ENCODE measurements around the gene RAB29.
"Not testable (repeated sequence)": the region's sequence is repeated elsewhere in the genome, so short reads cannot be mapped to it uniquely, and the experiment has no call there.

Gene RAB29

GRCh38 chr1:205775015-205775716 lies at the start of gene RAB29:
Gene RAB29 (minus strand): TSS chr1:205775482. CDS start chr1:205774956, 526 bp downstream.
- peak; percentile 74 to 89 for DNase-seq

- DNase-seq = no peak
Measured at GRCh38 chr1:205824180-205824579, 48.9 kb upstream of the RAB29 start.

DNA sequence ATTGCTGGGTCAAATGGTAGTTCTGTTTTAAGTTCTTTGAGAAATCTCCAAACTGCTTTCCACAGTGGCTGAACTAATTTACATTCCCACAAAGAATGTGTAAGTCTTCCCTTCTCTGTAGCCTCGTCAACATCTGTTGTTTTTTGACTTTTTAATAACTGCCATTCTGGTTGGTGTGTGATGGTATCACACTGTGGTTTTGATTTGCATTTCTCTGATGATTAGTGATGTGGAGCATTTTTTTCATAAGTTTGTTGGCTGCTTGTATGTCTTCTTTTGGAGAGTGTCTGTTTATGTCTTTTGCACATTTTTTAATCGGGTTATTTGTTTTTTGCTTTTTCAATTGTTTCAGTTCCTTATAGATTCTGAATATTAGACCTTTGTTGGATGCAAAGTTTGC lies 48.0 kb upstream of the RAB29 start:
- DNase-seq = not testable (repeated sequence)

DNA sequence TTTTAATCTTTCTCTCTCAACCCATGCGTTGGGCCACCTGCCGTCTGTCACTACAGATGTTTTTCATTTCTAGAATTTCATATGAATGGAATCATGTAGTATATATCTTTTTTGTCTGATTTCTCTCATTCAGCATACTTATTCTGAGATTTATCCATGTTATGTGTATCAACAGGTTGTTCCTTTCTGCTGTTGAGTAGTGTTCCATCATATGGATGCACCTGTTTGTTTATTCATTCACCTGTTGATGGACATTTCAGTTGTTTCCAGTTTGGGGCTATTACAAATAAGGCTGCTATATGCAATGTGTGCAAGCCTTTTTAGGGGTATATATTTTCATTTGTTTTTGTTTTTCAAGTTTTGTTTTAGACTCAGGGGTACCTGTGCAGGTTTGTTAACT lies 47.1 kb upstream of the RAB29 start:
- no peak for DNase-seq

GRCh38 chr1:205817988-205818387 lies 42.7 kb upstream of the RAB29 start:
- no peak for DNase-seq

DNA sequence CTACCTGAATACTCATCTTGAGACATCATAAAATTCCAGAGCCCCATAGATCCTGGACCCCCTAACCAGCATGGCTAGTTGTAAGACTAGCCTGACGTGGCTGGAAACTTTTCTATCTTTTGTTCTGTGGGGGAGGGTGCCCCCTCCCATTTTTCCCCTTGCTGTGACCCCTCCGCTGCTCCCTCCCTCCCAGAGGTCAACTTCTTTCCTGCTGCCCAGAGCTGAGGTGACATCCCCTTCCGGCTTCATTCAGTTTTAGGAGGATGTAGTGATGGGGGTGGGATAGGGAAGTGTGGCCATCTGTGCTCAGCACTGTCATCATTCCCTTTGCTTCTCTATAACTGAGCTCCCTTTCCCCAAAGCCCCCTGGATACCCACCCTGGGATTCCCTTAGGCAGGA lies 42.1 kb upstream of the RAB29 start:
- no peak for DNase-seq

DNA sequence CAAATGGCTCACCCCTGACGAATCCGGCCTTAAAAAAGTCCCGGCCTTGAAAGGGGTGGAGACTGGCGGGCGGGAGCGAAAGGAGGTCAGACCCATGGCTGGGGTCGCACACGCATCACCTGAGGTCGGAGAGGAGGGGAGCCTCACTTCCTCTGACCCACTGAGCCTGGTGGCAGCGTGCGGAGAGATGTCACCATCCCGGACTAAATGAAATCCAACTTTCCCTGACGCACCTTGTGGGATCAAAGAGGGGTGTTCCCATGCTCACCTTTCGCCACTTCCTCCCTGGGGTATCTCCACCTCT lies 38.4 kb upstream of the RAB29 start:
- no peak for DNase-seq

DNA sequence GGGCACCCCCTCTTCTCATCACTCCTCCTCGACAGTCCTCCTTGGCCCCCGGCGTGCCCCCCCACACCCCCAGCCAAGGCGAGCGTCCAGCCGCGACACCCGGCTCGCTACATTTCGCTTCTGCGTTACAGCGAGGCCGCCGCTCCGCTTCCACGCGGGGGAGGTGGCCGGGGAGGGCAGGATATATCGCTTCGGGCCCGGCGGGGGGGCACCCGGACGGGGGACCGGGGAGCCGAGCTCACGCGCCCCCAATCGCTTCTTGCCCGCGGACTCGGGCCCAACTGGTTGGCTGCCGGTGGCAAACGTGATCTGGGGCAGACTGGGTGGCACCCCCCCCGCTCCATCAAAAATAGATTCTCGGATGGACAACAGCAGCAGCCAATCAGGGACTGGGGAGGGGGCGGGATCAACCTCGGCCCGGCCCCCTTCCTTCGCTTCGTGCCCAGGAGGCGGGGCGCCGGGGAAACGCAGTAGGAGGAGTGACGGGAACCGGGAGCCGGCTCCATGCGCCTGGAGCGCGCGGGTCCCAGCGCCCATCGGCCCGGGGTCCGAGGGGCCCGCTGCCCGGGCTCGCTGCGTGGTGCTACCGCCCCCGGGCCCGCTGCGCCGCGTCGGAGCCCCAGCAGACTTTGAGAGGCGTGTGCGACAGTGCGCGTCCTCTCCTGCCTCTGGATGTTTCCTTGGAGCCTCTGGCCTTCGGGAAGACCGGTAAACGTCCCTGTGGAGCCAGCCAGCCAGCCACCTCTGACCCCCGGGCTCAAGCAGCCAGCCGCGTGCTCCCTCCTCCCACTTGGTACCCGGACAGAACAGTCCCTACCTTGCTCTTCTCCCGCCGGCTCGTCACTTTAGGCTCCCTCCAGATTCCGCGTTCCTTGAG lies 37.8 kb upstream of the RAB29 start, which contains the start of gene SLC41A1:
Gene SLC41A1, minus strand, starts transcription at position 321 of the 877 bp plus-strand sequence. CDS start 2,757 bp downstream, outside the sequence.
- peak; percentile 70 to 95 for DNase-seq

DNA sequence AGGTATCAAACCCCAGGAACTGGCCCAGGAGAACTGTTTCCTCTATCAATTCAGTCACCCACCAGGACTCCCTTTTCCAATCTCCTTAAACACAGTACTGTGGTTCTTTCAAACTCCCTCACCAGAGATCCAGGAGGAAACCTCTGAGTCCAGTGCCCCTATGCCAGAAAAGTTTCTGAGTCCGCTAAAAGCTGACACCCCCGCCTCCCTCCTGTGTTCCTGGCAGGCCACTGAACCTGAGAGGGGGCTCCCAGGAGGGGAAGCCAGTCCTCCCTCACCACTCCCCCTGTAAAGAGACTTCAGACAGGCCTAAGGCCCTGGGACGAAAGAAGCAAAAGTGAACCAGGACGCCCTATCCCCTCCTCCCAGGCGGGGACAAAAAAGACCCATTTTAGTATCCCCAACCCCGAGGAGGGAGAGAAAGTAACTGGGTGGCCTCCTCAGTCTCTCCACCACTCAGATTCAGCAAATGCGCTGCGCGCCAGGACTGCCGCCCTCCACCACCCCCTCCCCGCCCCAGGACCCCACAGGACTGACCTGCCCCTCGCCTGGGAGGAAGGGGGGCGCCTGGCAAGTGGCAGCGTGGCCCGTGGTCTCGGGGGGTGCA lies 37.1 kb upstream of the RAB29 start:
- DNase-seq = no peak

GRCh38 chr1:205811660-205812059 lies 36.4 kb upstream of the RAB29 start:
- no peak for DNase-seq

DNA sequence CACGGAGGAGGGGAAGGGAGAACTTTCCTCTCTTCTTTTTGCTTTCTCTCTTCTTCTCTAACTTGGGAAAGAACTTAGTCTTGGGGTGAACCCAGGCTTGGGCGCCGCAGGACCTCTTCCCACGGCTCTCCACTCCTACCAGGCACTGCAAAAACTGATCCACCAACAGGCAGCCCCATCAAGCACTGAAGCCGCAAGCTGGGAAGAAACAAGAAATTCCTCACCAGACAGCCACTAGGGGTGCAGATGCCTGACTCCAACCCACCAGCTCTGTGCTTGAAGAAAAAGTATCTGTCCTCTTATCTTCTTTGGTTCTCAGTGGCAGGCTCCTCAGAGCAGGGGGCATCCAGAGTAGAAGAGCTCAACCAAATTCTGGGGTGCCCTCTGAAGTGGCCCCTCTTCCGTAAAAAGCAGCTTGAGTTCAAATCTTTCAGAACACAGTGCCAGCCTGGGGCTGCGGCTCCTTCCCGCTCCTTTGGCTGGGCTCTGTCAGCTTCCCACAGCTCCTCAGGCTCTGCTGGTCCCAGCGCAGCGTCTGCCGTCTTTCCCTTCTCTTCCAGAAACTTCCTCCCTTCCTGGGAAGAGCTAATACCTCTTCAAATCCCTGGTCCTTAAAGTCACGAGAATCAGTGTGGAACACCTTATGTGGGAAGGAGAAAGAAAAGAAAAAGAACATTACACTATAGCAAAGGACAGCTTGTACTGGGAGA lies 35.3 kb upstream of the RAB29 start:
- no peak for DNase-seq

GRCh38 chr1:205809942-205810345 lies 34.7 kb upstream of the RAB29 start:
- no peak for DNase-seq

DNA sequence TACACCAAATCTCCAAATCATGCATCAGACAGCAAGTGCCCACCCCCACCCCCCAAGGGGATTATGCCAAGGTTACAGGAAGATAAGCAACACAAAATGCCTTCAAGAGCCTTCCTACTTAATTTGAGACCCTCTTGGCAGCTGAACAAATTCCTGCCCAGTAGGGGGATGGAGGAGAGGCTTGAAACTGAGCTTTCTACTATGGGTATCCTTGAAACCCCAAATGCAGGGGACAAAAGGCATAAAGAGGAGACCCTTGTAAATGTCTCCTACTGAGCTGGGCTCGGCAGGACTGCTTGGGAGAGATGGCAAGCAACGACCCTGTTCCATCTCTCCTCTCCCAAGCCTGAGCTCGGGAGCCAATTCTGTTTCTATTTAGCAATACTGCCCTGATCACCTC lies 34.2 kb upstream of the RAB29 start:
- no peak for DNase-seq

DNA sequence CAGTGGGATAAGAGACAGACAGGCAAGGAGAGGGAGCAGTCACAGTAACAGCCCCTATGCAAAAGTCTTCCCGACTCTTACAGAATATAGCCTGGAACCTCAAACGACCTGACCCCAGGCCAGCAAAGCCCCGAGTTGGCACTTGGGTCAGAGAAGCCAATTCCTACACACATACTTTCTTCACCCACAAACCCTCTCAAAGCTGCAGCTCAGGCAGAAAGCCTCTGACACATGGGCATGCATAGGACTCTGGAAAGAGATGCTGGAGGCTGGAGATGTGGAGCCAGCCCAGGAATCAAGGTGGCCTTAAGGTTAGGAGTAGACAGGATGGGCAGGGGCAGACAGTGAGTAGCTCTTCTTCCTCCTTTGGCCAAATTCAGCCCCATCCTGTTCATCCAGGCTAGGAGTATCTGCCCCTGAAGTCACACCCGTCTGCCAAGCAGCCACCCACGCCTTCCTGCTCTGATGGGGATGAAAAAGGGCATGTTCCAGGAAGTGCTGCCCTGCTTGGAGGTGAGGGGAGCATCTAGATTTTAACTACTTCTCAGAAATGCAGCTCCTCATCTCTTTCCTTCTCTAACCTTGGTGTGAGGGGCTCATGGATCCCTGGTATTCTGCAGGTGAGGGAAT lies 29.9 kb upstream of the RAB29 start:
- DNase-seq = peak; percentile 6 to 28

DNA sequence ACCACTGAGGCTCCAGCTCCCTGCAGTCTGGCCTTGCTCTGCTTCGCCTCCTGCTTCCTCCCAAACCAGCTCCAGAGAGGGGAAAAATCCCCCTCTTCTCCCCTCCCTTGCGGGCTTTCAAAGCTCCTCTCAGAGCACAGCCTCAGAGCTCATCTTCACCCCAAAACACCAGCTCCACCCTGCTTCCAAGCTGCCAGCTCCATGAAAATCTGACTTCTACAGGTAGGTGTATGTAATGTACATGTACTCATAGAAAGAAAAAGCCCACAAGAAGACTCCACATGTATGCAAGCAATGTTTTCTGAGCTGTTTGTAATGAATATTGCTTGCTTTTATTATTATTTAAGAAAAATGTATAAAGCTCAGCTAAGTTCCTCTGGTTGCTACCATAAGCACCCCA lies 29.3 kb upstream of the RAB29 start:
- DNase-seq = no peak

GRCh38 chr1:205803986-205804385 lies 28.7 kb upstream of the RAB29 start:
- no peak for DNase-seq

- DNase-seq = no peak
Measured at GRCh38 chr1:205802060-205802459, 26.8 kb upstream of the RAB29 start.

- no peak for DNase-seq
Measured at GRCh38 chr1:205800981-205801703, 25.9 kb upstream of the RAB29 start.

DNA sequence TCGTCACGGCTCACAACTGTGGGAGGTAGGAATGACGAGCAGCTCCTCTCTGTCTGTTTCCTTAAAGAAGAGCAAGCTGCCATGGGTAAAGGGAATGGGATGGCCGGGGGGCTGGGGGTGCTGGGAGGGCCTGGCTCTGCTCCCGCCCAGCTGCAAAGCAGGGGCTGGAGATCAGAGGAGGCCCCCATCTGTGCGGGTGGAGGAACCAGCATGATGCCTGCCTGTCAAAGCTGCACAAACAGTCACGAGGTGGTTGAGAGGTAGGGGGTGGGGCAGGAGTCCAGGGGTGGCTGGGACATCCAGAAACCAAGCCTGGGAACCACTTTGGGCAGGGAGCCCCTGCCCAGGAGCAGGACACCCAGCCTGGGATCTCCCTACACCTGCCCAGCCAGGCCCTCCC lies 25.1 kb upstream of the RAB29 start:
- DNase-seq = no peak

- no peak for DNase-seq
Measured at GRCh38 chr1:205798577-205798976, 23.3 kb upstream of the RAB29 start.

DNA sequence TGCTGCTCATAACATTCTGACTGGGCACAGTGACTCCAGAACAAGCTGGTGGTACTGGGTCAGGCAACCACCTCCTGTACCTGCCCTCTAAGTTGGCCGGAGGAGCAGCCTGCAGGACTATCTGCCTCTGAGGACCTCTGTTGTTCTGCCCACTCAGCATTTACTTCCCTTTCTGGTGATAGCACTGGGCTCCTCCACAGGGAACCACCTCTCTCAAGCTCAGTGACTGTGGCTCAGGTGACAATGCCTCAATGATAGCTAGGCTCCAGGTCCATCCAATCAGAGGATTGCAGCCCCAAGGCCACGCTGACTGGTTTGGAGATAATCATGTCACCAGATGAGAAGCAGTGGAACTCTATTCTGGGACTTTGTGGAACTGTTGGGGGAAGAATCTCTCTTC lies 21.9 kb upstream of the RAB29 start:
- DNase-seq = peak in 1 of 2 donors; percentile 67

Measured in inflammatory macrophage treated with lipopolysaccharide for 1 hour (primary cell).